Stimulated activated CD4-positive, alpha-beta T cell treated with anti-CD3 and anti-CD28 coated beads, Interleukin-12 subunit alpha, Interleukin-12 subunit beta, amount 100 ng/mL, for 4 hours (primary cell): ENCODE data around the gene SNX21.
"Not testable (repeated sequence)": the region's sequence is repeated elsewhere in the genome, so short reads cannot be mapped to it uniquely, and the experiment has no call there.

Experiments
- DNase-seq: peaks from one replicate; pipeline ENCODE4 v3.0.0-alpha.2; 2020

Gene SNX21

DNA sequence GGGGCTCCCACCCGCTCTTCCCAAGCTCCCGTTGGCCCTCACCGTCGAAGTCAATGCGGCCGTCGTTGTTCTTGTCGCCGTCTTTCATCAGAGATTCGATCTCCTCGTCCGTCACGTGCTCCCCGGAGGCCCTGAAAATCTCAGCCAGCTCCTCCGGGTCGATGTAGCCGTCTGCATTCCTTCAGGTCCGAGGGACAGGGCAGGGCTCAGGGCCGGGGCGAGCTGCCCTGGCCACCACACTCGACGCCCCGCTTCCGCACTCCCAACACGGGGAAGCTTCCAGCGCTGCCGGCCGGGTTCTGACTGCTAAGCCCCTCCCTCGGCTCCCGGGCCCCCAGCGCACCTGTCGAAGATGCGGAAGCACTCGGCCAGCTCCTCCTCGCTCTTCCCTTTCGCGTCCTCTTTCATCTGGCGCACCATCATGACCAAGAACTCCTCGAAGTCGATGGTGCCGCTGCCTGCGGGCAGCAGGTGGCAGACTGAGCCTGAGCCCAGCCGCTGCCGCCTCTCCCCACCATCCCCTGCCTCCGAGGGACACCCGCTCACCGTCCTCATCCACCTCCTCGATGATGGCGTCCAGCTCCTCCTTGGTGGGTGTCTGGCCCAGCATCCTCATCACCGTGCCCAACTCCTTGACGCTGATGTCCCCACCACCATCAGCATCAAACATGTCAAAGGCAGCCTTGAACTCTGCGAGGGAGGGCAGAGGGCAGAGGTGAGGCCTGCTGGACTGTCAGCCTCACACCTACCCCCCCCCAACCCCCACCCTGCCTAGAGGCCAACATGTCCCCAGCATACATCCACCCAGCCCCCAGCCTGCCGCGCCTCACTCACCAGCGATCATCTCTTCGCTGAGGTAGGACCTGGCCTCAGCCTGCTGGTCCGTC, 9.4 kb upstream of the SNX21 start:
- DNase-seq, result peak; percentile 40

DNA sequence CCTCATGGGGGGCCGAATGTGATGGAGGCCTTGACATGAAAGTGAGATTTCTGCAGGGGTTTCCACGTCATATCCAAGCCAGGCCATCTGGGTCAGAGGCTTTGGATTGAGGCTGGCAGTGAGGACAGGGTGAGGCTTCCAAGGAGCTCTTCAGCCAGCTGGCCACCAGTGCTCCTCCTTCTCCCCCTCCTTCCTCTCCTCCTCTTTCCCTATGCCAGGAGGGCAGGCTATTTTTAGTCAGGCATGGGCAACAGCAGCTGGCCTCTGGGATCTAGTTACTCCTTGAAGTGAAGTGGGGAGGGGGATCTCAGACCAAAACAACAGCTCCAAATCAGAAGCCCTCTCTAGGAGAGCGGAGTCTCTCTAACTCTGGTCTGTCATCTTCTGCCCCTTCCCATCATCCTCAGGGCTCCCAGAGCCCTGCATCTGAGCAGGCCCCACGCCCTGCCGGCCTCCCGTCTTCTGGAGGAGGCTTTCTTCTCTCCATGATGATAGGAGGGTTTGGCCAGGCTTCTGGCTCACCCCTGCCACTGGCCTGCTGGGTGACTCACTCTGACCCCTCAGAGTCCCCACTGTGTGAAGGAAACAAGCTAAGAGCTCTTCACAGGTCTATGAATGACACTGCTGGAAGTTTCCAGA, 7.1 kb upstream of the SNX21 start:
- no peak for DNase-seq

DNA sequence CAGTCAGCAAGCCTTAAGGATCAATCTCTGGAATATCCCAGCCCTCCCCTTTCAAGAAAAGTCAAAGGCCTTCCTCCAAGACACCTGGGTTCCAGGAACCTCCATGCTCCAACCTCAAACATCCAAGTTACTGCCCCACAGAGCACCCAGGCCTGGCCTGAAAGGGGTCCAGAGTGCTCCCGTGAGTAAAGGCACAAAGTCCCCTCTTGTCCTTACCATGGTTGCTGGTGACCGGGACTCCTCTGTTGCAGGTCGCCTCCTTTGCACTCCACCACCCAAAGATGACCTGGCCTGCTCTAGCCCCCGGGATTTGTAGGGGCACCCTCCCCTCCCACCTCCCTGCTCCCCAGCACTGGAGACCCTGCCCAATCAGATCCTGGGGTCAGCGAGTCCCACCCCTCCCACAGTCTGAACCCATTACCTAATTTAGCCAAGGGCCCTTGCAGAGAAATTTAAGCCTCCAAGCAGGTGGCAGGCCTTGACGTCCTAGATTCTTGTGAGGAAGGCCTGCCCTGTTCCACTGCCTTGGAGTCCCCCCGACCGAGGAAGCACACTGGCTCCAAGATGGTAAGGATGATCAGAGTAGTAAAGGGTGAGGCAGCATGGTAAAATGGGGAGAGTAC, 6.5 kb upstream of the SNX21 start, which contains the start of gene TNNC2:
Gene TNNC2 (minus strand): TSS at position 283 of the 623 bp plus-strand sequence. CDS start 64 bp downstream, at position 219.
- DNase-seq, result no peak

DNA sequence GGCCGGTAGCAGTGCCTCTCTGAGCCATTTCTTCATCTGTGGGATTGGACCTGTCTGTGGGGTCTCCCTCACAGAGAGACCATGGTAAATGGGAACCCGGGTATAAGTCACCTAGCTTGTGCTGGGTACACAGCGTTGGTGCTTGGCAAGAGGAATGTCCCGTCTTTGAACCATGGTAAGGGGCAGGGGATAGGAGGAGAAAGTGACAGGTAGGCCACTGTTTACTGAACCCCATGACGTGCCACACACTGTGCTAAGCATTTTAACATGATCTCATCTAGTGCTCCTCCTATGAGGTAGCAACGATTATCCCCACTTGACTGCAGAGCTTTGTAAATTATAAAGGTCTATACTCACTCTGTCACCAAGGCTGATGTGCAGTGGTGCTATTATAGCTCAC, 5.9 kb upstream of the SNX21 start:
- no peak for DNase-seq

DNA sequence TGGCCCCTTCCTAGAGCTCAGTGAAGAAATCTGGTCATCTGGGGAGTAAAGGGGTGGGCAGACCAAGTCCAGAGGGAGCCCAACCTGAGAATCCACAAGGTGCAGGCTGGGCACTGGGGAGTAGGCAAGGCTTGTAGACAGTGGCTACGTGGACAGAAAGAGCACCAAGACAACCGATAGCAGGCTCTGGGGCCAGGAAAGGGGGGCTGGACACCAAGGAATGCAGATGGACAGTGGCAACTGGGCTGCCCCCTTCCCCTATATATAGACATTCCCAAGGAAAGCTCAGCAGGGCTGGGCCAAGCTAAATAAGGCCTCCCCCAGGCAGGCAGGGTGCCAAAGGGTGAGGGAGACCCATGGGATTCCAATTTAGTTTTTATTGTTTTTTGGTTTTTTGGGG, 5.0 kb upstream of the SNX21 start:
- DNase-seq, result no peak

DNA sequence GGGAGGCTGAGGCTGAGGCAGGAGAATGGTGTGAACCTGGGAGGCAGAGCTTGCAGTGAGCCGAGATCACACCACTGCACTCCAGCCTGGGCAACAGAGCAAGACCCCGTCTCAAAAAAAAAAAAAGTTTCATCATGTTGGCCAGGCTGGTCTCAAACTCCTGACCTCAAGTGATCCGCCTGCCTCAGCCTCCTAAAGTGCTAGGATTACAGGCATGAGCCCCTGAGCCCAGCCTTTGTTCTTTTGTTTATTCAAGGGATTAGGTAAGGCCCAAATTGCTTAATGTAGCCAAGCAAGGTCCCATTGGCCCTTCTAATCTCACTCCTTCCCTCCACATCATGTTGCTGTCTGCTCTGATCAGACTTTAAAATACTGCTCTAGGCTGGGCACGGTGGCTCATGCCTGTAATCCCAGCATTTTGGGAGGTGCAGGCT, 3.9 kb upstream of the SNX21 start:
- DNase-seq, result not testable (repeated sequence)

DNA sequence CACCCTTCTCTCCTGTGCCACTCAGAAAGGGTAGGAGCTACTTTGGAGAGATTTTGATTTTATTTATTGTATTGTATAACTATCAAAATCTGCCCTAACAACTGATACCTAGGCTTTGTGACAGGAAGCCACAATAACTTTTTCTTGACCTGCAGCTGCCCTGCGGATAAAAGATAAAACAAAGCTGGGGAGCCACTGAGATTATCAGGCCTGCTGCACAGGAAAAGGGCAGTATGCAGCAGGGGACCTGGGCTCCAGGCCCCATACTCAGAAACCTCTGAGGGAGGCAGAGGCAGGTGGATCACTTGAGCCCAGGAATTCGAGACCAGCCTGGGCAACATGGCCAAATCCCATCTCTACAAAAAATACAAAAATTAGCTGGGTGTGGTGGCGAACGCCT, 980 bp upstream of the SNX21 start:
- no peak for DNase-seq

DNA sequence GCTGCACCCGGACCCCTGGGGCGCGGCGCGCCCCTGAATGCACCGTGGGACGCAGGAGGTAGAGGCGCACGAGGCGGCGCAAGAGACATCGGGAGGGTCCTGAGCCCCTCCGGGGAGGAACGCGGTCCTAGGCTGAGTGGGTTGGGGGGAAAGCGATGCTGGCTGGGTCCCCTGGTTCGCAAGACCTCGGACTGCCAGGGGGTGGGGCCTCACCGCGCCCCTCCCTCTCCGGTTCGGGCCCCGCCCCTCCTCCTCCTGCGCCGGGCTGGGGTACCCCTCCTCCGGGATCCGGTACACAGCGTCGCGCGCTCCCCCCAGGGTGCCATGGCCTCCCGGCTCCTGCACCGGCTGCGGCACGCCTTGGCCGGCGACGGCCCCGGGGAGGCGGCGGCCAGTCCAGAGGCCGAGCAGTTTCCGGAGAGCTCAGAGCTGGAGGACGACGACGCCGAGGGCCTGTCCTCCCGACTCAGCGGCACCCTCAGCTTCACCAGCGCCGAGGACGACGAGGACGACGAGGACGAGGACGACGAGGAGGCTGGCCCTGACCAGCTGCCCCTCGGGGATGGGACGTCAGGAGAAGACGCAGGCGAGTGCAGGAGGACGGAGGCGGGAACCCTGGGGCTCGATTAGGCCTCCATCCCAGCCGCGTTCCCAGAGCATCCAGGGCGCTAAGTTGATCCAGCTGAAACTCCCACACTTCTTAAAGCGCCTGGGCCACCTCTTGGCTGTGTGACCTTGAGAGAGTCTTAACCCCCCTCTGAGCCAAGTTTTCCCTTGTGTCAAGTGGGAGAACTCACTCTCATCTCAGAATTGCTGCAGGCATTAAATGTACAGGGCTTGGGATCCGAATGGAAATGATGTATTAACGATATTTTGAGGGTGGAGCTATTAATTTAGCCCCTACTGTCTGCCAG, 541 bp downstream of the SNX21 start:
- peak; percentile 52 for DNase-seq

DNA sequence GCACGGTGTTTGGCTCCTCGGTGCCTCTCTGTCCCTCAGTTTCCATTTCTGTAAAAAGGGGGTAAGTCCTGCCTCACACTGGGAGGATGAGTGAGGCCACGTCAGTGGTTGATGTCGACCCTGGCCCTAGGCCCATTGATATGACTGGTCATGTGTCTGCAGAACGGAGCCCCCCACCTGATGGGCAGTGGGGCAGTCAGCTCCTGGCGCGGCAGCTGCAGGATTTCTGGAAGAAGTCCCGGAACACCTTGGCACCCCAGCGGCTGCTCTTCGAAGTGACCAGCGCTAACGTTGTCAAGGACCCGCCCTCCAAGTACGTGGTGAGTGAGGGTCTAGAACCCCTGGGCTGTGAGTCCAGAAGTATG, 1.2 kb downstream of the SNX21 start:
- no peak for DNase-seq

DNA sequence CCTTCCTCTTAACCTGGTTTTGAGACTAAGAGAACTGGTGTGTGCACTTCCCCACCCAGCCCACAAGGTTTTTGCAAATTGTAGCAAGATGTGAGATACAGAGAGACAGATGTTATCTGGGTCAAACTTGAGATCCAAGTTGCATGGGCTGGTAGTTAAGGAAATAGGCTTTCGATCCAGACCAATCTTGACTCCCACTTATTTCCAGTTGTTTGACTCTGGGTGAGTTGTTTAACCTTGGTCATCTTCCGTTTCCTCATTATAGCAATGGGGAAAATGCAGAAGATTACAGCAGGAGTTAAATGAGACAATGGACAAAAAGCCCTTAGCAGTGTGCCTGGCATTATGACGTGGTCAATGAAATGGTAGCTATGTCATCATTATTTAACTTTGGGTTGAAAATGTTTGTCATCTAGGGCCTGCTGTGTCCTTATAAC, 1.7 kb downstream of the SNX21 start:
- DNase-seq, result no peak

DNA sequence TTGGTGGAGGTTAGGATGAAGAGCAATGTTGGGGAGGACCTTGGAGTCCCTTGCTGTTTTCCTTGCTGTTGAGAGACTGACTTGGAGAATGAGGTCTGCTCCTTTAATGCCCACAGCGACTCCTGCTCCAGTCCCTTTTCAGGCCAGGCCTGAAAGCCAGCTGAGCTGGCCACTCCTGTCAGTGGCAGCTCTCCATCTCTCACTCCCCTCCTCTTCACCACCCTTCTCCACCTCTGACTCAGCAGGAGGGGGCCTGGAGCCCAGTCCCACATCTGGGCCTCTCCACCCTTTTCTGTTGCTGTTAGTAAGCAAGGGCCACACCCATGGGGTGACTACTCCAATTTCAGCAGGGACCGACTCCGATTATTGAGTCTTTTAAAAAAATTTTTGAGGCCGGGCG, 2.2 kb downstream of the SNX21 start:
- DNase-seq, result no peak

DNA sequence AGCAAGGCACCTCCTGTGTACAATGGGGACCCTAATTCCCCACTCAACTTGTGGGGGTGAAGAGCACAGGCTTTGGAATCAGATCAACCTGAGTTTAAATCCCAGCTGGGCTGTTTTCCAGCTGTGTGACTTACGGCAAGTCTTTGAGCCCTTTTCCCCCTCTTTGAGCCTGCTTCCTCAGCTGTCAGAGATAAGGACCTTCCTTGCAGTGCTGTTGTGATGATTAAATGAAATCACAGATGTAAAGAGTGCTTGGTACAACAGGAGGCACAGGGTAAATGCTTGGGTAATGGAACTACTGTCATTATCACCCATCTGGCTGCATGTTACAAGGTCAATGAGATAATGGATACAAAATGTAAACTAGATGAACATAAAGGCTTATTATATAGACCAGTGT, 3.2 kb downstream of the SNX21 start:
- DNase-seq, result no peak

DNA sequence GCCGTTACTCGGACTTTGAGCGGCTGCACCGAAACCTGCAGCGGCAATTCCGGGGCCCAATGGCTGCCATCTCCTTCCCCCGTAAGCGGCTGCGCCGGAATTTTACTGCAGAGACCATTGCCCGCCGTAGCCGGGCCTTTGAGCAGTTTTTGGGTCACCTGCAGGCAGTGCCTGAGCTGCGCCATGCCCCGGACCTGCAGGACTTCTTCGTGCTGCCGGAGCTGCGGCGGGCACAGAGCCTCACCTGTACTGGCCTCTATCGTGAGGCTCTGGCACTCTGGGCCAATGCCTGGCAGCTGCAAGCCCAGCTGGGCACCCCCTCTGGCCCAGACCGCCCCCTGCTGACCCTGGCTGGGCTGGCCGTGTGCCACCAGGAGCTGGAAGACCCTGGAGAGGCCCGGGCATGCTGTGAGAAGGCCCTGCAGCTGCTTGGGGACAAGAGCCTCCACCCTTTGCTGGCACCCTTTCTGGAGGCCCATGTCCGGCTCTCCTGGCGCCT, 7.2 kb downstream of the SNX21 start:
- DNase-seq, result no peak

DNA sequence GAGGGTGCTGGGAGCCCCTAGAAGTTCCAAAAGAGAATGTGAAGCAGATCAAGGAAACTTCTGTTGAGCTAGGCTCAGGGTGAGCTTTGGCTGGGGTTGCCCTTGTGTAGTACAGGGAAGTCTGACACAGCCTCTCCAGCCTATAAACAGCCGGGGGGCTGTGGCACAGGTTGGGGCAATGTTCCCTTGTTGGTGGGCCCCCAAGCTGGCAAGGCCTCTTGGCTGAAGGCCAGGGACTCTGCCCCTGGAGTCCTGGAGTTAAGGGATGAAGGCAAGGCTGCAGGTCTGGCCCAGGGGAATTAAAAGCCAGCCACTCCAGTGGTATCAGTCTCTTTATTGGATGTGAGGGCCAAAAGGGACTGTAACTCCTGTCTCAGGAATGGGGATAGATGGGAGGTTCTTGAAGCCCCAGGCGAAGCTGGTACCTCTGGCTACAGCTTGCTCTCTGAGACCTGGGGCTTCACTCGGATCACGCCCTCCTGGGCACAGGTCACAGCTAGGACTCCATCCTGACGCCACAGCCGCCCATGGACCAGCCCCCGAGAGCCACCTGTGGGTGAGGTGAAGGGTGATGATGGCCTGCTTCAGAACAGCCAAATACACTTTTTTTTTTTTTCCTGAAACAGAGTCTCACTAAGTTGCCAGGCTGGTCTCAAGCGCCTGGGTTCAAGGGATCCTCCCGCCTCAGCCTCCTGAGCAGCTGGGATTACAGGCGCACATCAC, 8.0 kb downstream of the SNX21 start:
- DNase-seq, result no peak

DNA sequence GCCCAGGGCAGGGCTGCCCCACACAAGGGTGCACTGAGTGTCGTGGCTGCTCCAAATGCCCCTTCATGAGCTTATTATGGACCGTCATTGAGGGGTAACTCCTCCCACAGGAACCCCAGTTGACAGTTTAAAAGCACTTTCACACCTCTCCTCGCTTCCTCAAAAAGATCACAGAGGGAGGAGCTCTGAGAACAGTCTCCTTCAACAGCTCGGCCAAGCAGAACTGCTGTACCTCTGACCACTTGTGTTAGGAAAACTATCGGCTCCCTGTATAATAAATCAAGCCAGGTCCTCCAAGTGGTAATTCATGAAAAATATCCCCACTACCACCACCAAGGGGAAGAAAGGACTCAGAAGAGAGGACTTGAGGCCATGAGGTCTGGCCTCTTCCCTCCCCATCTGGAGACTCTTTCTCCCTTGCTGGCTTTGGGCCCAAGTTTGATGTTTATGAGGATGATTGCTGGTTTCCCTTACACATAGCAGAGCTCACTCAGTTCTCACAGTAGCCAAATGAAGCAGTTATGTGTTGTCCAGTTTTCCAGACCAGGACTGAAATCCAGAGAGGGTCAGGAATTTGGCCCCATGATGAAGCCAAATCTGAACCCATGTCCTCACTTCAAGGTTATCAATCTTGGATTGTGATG, 8.7 kb downstream of the SNX21 start:
- DNase-seq, result no peak

DNA sequence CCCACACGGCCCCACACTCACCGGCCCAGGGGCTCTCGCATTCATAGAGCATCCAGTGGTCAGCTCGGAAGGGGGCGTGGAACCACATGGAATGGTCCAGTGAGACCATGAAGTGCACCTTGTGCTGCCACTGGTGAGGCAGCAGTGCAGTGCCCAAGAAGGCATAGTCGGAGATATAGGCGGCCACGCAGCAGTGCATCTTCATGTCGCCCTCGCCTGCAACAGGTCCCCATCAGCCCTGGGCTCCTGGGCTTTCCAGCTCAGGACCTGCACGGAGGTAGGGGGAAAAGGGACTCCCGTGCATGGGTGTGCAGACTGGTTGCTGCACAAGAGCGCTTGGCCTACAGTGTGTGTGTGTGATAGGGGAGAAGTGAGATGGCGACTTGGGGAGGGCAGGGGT, 9.9 kb downstream of the SNX21 start:
- no peak for DNase-seq

DNA sequence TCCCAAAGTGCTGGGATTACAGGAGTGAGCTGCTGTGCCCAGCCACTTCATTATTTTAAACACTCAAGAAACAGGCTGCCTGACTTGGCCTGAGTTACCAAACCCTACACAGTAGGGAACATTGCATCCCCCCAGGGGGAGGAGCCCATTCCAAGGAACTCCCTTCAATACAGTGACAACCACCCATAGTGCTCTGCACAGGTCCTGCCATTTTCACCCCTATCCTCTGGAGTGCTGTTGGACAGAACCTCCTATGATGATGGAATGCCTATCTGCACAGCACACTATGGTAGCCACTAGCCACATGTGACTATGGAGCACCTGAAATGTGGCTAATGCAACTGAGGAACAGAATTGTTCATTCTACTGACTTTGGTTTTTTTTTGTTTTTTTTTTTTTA, 11.9 kb downstream of the SNX21 start:
- no peak for DNase-seq

DNA sequence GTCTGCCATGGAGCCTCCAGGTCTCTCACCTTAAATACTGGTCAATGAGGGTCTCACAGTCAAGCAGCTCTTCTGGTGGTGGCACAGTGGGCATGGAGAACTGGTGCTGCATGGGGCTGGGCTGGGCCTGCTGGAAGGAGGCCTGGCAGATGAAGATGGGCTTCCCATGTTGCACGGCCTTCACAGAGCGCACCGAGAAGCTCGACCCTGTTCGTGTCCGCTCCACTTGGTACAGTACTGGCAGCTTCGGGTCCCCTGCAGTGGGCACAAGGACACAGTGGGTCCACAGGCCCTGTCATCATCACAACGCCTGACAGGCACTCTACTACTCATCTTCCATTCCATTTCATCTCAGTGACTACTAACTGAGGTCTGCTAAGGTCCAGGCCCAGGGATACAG, 14.8 kb downstream of the SNX21 start:
- DNase-seq, result no peak

DNA sequence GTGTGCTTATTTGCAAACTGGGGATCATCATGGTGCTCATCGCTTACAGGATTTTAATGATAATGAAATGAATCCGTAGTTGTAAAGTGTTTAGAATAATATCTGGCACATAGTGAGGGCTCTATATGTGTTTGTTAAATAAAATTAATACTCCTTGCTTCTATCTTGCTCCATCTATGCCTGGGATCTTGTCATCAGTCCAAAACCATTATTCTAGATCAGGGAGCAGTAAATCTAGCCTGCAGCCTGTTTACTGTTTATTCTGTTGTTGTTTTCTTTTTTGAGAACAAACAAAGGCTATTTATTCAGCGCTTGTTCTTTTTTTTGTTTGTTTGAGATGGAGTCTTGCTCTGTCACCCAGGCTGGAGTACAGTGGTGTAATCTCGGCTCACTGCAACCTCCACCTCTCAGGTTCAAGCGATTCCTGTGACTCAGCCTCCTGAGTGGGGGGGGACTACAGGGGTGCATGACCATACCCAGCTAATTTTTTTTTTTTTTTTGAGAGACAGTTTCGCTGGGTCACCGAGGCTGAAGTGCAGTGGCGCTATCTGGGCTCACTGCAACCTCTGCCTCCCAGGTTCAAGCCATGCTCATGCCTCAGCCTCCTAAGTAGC, 15.5 kb downstream of the SNX21 start:
- DNase-seq, result no peak

DNA sequence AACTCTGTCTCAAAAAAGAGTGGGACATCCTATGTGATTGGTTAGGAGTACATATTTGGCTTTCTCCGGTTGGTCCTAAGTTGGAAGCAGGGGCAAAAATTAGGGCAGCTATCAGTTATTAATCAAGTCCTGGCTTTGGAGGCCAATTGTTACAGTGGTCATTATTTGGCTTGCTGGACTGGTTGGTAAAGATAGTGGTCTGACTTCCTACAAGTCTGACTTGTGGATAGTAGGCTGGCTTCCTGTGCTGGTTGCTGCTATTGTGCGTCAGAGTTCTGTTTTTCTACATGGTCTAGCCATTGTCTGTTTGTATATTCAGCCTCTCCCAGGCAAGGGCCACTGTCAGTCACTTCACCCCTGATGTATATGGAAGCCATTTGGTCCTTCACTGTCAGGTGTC, 16.6 kb downstream of the SNX21 start:
- no peak for DNase-seq

DNA sequence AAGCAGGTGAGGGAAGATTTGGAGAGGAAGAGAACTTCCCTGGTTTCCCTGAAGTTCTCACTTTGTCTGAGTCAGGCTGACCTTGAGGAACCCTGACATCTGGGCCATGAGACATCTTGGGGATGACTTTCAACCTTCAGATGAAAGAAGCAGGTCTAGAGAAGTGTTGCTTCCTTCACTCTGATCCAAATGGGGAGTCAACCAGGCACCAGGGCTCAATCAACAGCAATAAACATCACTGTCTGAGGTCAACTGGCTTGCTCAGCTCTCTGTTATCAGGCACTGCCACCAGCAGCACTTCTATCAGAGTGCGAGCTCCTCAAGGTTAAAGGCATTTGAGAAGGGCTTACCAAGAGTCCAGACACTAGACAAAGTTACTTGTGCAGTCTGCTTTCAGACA, 17.3 kb downstream of the SNX21 start:
- DNase-seq, result no peak
